Measurements from ENCODE around the gene RPS6KA5. TPM values are rescaled to one million over a fixed set of nuclear protein-coding genes. Genes with fewer than 3 reads are reported as not detected.

RPS6KA5 gene
- total RNA-seq, 1 experiment from 2014 or later, result 11.0 TPM

DNA sequence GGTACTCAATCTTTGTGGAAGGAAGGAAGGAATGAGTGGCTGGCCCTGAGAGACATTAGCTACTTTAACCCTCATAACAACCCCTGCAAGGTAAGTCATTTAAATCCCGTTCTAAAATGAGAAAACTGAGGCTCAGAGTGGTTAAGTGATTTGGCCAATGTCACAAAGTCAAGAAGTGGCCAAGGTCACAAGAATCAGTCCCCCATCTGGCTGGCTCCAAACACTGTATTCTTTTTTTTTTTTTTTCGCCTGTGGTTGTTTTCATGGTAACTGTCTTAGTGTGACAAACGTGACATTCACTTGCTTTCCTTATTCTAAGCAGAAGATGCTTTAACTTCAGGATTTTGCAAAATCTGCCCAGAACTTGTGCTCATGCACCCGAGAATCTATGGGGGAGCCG, 247.0 kb downstream of the RPS6KA5 start:
- H3K36me3 ChIP-seq, result no peaks in the 10 kb centered on the region
- no peak overlapping the region for H3K4me3 ChIP-seq
- no peaks in the 10 kb centered on the region for H3K27me3 ChIP-seq
- H3K9me3 ChIP-seq (replicated peaks), result no peaks in the 10 kb centered on the region
- H3K27ac ChIP-seq, result no peak overlapping the region
- peaks cover 3% of the 10 kb centered on the region; the same call in 1 of the 2 replicates for H3K4me1 ChIP-seq
- no peak for DNase-seq

DNA sequence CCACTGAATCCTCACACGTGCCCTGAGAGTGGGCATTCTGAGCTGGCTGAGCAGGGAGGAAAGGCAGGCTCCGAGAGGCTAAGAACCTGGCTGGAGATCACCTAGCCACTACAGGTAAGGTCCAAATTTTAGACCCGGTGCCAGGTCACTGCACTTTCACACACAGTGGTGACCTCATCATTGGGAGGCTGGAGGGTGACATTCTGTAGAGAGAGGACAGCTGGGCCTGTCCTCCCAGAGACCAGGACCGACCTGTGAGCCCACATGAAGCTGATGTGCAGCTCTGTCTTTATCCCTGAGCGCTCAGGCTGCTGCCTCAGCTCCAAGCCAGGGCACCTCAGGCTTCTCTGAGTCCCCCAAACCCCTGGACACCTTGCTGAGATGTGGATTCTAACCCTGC, 248.3 kb downstream of the RPS6KA5 start:
- H3K9me3 ChIP-seq (replicated peaks), result no peaks in the 10 kb centered on the region
- H3K4me3 ChIP-seq, result no peak overlapping the region

DNA sequence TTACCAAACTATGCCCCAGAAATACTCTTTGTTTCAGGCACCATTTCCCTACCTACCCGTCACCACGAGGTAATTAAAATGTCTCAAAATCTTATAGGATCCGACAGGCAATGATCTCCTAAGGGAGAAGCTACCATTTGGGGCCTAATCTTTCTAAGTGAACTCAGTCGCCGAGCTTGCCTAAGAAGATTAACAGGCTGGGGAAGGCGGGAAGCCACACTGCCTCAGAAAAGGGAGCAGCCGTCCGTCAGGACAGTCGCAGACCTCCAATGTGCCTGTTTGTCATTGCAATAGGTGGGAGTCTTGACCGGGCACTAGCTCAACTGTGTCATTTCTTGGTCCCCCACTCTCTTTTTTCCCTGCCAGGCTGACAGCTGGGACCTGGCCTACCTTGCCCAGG, 248.8 kb downstream of the RPS6KA5 start:
- Histone ChIP-seq H3K9me3 (replicated peaks) (no peaks in the 10 kb centered on the region), H3K27me3 (no peaks in the 10 kb centered on the region), H3K4me3 (no peak overlapping the region), H3K36me3 (no peaks in the 10 kb centered on the region), H3K4me1 (peaks cover 3% of the 10 kb centered on the region; the same call in 1 of the 2 replicates), H3K27ac (no peak overlapping the region)
- no peak for DNase-seq

More for the DNA sequence above, 248.3 kb downstream of the RPS6KA5 start:
- no peaks in the 10 kb centered on the region for H3K27me3 ChIP-seq
- H3K27ac ChIP-seq, result no peak overlapping the region
- no peak for DNase-seq
- H3K4me1 ChIP-seq, result peaks cover 3% of the 10 kb centered on the region; the same call in 1 of the 2 replicates
- H3K36me3 ChIP-seq, result no peaks in the 10 kb centered on the region

DNA sequence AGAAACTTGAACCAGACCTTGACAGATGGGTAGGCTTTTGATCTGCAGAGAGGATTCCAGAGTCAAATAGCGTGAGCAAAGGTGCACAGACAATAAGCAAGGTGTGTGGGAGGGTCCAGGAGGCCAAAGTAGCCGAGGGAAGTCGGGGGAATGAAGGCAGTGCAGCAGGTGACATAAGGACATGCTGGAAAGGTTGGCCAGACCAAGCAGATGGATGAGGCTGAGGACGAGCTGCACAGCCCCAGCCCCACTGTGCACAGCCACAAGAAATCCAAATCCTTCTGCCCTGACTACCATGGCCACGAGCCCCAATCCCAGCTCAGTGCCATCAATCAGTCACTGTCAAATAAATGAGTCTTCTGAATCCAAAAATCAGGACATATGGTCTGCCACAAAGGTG, 249.6 kb downstream of the RPS6KA5 start:
- no peak for DNase-seq
- H3K4me3 ChIP-seq, result no peak overlapping the region
- no peak overlapping the region for H3K27ac ChIP-seq
- H3K4me1 ChIP-seq, result peaks cover 3% of the 10 kb centered on the region; the same call in 1 of the 2 replicates
- no peaks in the 10 kb centered on the region for H3K36me3 ChIP-seq
- no peaks in the 10 kb centered on the region for H3K9me3 ChIP-seq (replicated peaks)
- H3K27me3 ChIP-seq, result no peaks in the 10 kb centered on the region

DNA sequence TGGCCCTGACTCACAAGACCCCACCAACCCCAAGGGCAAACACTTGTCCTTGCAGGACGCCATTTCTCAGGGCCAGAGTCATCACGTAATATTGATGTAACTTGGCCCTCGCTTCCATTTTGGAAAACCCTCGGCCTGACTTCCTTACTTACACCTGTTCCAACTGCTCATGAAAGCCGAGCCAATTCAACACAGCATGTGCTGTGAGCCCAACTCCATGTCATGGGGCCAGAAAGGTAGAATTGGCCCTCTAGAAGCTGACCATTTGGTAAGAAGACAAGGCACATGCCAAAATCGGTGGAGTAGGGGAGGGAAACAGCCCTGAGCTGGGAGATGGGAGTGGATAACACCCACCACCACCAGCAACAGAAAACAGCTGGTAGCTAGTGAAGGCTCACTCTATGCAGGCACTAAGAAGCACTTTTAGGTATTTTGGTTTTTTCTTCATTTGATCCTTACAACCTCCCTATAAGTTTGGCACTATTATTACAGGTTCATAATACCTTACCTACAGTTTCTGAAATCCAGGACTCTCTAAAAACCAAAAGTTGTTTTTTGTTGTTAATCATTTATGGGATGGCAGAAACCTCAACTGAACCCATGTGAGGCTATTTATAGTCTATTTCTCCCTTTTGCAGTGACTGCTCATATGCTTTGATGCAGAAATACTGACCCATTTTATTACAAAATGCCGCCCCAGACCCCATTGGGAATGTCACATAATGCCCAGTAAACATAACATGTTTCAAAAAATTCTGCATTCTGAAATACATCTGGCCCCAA, 250.7 kb downstream of the RPS6KA5 start:
- H3K27me3 ChIP-seq, result no peaks in the 10 kb centered on the region
- no peaks in the 10 kb centered on the region for H3K36me3 ChIP-seq
- no peak overlapping the region for H3K27ac ChIP-seq
- H3K9me3 ChIP-seq (replicated peaks), result no peaks in the 10 kb centered on the region
- no peak for DNase-seq
- H3K4me1 ChIP-seq, result peaks cover 3% of the 10 kb centered on the region; the same call in 1 of the 2 replicates
- H3K4me3 ChIP-seq, result no peak overlapping the region

DNA sequence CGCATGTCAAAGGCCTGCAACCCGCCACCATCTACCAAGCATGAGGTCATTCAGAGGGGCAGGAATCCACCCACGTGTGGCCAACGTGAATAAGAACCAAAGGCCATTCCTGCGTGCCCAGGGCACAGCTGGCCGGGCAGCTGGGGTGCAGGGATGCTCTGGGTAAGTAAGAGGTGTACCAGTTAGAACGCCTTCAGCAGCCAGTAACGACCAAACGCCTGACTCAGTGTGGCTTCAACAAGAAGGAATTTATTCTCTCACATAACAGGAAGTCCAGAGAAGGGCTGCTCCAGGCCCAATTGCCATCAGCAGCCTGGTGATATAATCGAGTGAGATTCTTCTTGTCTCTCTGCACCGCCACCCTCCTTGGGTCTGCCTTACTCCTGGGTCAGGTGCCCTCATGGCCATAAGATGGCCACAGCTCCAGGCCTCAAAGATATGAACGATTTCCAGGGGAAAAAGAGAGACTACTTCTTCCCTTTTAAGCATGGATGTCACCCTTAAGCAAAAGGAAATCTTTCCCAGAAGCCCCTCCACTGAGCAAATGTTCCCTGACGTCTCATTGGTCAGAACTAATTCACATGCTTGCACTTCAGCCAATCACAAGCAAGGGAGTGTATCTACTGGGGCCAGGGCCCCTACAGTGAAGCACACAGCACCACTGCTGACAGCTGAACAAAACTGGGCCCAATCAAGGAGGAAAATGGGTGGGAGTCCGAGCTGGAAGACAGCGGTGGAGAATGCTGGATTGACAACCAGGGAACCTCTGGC, 251.5 kb downstream of the RPS6KA5 start:
- Histone ChIP-seq H3K27ac (no peak overlapping the region), H3K36me3 (no peaks in the 10 kb centered on the region), H3K27me3 (no peaks in the 10 kb centered on the region), H3K4me3 (no peak overlapping the region), H3K9me3 (replicated peaks) (no peaks in the 10 kb centered on the region), H3K4me1 (peaks cover 3% of the 10 kb centered on the region; the same call in 1 of the 2 replicates)
- no peak for DNase-seq

DNA sequence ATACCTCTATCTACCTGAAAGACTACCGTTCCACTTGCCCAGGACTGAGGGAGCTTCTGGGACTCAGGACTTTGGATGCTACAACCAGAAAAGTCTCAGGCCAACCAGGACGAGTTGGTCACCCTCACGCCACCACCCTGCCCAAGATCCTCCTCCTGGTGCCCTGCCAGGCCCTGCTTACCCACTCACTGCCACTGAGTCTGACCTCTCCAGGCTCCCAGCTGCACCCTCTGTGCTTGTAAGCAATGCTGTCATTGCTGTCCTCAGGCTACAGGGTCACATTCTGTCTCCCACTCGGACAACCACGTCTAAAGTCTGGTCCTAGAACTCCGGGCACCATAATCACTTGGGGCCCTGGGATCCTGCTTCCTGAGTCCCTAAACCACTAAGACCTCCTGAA, 253.4 kb downstream of the RPS6KA5 start:
- Histone ChIP-seq H3K9me3 (replicated peaks) (no peaks in the 10 kb centered on the region), H3K36me3 (no peaks in the 10 kb centered on the region), H3K27ac (no peak overlapping the region), H3K4me1 (peaks cover 3% of the 10 kb centered on the region; the same call in 1 of the 2 replicates), H3K27me3 (no peaks in the 10 kb centered on the region), H3K4me3 (no peak overlapping the region)
- DNase-seq, result no peak

DNA sequence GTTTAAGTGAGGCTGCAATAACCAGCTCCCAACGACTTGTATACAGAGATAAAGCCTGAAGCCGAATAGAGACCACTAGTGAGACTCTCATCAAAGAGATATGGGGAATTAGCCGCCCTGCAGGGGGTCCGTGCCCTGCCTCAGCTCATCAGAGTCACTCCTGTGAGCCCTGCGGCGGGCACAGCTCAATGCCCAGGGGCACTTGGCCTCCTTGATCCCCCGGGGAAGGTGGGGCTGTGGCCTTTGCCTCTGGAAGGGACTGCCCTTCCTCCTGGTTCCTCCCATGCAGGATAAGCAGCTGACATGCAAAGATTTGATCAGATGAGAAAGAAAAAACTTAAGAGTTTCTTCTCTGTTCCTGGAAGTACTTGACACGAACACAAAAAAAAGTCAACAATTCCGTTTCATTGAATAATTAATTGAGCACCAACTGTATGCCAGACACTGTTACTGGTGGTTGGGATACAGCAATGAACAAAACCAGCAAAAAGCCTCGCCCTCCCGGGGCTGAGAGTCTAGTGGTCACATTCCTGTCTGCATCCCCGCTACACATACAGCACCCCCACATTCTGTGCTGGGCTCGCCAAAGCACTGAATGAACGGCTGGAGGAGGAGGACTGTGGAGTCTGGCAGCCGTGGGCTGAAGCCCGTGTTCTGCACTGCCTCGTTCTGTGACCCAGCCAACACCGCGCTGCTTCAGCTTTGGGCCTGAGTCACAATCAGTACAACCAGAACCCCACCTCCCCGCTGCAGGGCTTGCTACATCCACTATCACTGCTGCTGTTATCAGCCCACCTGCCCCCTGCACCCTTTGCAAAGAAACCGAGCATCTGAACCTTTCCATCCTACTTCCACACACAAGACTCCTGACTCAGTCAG, 254.5 kb downstream of the RPS6KA5 start:
- Histone ChIP-seq H3K9me3 (replicated peaks) (no peaks in the 10 kb centered on the region), H3K36me3 (no peaks in the 10 kb centered on the region), H3K27ac (no peak overlapping the region), H3K4me3 (no peak overlapping the region), H3K4me1 (peaks cover 3% of the 10 kb centered on the region; the same call in 1 of the 2 replicates), H3K27me3 (no peaks in the 10 kb centered on the region)
- no peak for DNase-seq

DNA sequence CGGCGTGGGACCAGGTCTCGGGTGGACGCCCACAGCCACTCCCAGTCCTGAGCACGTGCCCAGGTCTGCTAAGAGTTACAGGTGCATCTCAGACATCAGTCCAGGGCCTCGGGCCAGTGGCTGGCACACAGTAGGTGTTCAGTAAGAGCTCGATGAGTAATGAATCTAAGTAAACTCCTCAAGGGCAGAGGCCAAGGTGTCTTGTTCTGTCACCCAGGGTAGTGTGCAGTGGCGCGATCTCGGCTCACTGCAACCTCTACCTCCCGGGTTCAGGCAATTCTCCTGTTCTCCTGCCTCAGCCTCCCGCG, 255.4 kb downstream of the RPS6KA5 start:
- H3K27ac ChIP-seq, result no peak overlapping the region
- no peaks in the 10 kb centered on the region for H3K36me3 ChIP-seq
- no peak overlapping the region for H3K4me3 ChIP-seq

DNA sequence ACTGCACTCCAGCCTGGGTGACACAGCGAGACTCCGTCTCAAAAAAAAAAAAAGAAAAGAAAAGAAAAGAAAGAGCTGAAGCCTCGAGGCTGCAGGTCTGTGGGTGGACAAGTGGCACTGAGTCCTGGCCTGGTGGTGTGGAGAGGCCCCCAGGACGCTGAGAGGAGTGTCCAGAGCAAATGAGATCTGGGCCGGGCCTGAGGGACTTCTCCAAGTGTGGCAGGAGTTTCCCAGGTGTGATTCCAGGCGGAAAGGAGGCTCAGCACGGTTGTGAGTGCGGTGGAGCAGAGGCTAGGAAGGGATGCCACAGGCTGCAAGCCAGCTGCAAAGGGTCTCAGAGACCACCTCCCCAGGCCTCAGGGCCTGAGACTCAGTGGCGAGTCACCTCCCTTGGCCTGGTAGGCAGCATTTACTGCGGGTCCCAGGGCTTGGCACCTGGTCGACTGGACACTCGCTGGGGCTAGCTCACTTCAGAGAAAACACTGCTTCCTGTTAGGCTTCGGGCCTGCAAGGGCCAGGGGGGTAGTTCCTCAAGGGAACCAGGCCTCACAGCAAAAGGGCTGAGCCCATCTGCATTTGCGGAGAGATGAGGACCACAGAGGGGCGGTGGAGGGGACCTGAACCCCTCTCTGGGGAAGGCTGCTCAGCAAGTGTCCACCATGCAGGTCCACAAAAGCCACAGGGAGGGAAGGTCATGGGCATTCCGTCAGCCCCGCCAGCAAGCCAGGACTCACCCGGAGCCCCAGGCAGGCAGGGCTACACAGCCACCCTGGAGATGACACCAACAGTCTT, 256.0 kb downstream of the RPS6KA5 start:
- Histone ChIP-seq H3K4me3 (no peak overlapping the region), H3K27ac (no peak overlapping the region), H3K27me3 (no peaks in the 10 kb centered on the region), H3K4me1 (no peaks in the 10 kb centered on the region), H3K9me3 (replicated peaks) (no peaks in the 10 kb centered on the region), H3K36me3 (no peaks in the 10 kb centered on the region)
- no peak for DNase-seq

More for the DNA sequence above, 255.4 kb downstream of the RPS6KA5 start:
- Histone ChIP-seq H3K4me1 (peaks cover 3% of the 10 kb centered on the region; the same call in 1 of the 2 replicates), H3K27me3 (no peaks in the 10 kb centered on the region), H3K9me3 (replicated peaks) (no peaks in the 10 kb centered on the region)
- no peak for DNase-seq

DNA sequence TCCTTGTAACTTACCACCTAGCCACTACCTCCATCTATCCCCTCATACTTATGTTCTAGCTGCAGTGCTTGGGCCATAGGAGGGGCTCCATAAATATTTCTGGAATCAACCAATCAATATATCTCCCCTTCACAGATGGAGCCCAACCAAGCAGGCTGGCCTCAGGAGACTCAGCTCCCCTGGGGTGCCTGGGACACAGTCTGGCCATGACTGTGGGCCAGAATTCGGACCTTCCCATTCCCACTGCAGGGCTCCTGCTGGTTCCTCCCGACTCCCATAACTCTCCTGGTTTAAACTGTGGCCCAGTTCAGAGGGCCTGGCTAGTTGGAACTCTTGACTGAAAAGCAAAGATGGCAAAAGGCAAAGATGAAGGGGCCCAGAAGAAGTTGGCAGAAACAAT, 257.2 kb downstream of the RPS6KA5 start:
- H3K4me1 ChIP-seq, result no peaks in the 10 kb centered on the region
- H3K36me3 ChIP-seq, result no peaks in the 10 kb centered on the region

DNA sequence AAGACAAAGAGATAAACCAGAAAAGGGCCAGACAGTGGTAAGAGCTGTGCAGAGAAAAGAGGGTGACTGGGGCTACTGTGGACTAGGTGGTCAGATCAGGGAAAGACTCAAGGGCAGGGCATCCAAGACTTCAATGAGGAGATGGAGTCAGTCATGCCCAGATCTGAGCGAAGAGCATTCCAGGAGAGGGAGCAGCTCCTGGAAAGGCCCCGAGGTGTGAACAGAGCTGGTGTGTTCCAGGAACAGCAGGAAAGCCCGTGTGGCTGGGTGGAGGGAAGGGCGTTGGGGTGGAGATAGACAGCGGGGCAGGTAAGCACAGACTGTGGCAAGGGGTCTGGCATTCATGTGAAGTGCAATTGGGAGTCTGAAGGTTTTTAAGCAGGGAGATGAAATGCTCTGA, 261.0 kb downstream of the RPS6KA5 start:
- H3K4me1 ChIP-seq, result no peaks in the 10 kb centered on the region
- no peak for DNase-seq

More for the DNA sequence above, 257.2 kb downstream of the RPS6KA5 start:
- Histone ChIP-seq H3K9me3 (replicated peaks) (no peaks in the 10 kb centered on the region), H3K4me3 (no peak overlapping the region), H3K27me3 (no peaks in the 10 kb centered on the region), H3K27ac (no peak overlapping the region)
- DNase-seq, result no peak

DNA sequence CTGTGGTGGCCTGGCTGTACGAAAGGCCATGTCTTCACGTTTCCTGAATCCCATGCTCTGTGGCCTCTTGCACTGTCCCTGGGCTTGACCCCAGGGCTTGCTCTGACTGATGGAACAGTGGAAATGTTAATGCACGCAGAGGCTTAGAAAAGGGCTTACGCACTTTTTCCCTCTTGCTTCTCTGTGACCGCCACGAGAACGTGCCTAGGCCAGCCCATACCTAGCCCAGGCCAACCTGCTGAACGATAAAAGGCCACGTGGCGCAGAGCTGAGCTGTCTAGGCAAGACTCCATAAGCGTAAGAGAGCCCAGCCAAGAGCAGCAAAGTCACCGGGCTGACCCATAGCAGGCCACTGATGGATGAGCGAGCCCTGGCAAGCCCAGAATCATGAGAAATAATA, 262.5 kb downstream of the RPS6KA5 start:
- Histone ChIP-seq H3K4me3 (no peak overlapping the region), H3K4me1 (no peaks in the 10 kb centered on the region), H3K9me3 (replicated peaks) (no peaks in the 10 kb centered on the region), H3K27me3 (no peaks in the 10 kb centered on the region), H3K36me3 (no peaks in the 10 kb centered on the region), H3K27ac (no peak overlapping the region)
- no peak for DNase-seq

More for the DNA sequence above, 261.0 kb downstream of the RPS6KA5 start:
- Histone ChIP-seq H3K36me3 (no peaks in the 10 kb centered on the region), H3K9me3 (replicated peaks) (no peaks in the 10 kb centered on the region), H3K27ac (no peak overlapping the region), H3K4me3 (no peak overlapping the region), H3K27me3 (no peaks in the 10 kb centered on the region)
